Left cardiac atrium (tissue), 4 donors: ENCODE measurements around the gene AGPS. TPM values are rescaled to one million over a fixed set of nuclear protein-coding genes. Genes with fewer than 3 reads are reported as not detected.

Experiments used
- ATAC-seq, 2 donors: fragments of 200-7000 bp; cut with Tn5 transposase; one replicate each; pipeline ENCODE4 v1.9.1; 2020; ENCODE audit warnings: mild to moderate bottlenecking in 2 of 2, moderate library complexity in 2 of 2
- DNase-seq: peaks from one replicate; pipeline ENCODE4 v3.0.0-alpha.2; 2020
- intact Hi-C, 2 donors: fragments of 100-400 bp; cut with DNase I; formaldehyde crosslinking; loops; one replicate each; pipeline versions ENCODE4 v1.14.1 to v1.15.1; 2022 to 2023
- total RNA-seq, 2 donors: library from RNA; stranded (reverse); fragmentation: NEBNext Ultra II Directional; extraction: Animal tissue kit (Norgen Biotek cat#: 25700); gene quantifications; one replicate each; pipeline ENCODE4 v1.2.1, GENCODE V29; 2021
- donor health status: DM: no; HTN: yes; CAD: no.
- donor health status: DM: no; HTN: yes; CAD: no; lungs with severe emphysema.
- donor health status: DM: yes; HTN: yes; CAD: no.
- donor health status: Dilated cardiomyopathy.

AGPS gene
- total RNA-seq, 2 donors from 2014 or later: 25.9 to 27.4 TPM

- DNase-seq: no peak
These were observed 103.4 kb downstream of the AGPS start for GRCh38 chr2:177495945-177496344.

GRCh38 chr2:177496921-177497320 is 104.3 kb downstream of the AGPS start:
- no peak for DNase-seq
- intact Hi-C loops: loop anchor here in 1 of 2 donors (10.0 kb wide), 1 partner anchor 108 kb away; no protein-coding TSS in a partner anchor
- no peak for ATAC-seq

More at GRCh38 chr2:177495945-177496344, 103.4 kb downstream of the AGPS start:
- ATAC-seq: no peak
- intact Hi-C loops: loop anchor here in 1 of 2 donors (10.0 kb wide), 1 partner anchor 109 kb away; no protein-coding TSS in a partner anchor

GRCh38 chr2:177501186-177501585 is 108.6 kb downstream of the AGPS start:
- DNase-seq (no peak), ATAC-seq (no peak)
- intact Hi-C loops: no loop called here

GRCh38 chr2:177506505-177506904 is 113.9 kb downstream of the AGPS start:
- ATAC-seq (no peak), DNase-seq (no peak)
- intact Hi-C loops: no loop called here

- DNase-seq (no peak), ATAC-seq (no peak)
- intact Hi-C loops: no loop called here
These were observed 114.4 kb downstream of the AGPS start for GRCh38 chr2:177506998-177507397.

- intact Hi-C loops: no loop called here
- ATAC-seq (no peak), DNase-seq (no peak)
These were observed 124.4 kb downstream of the AGPS start for GRCh38 chr2:177516824-177517544.

- intact Hi-C loops: no loop called here
- ATAC-seq: no peak
These were observed 126.2 kb downstream of the AGPS start for GRCh38 chr2:177518754-177519153.

GRCh38 chr2:177519534-177520115 is 127.1 kb downstream of the AGPS start:
- intact Hi-C loops: no loop called here
- DNase-seq (no peak), ATAC-seq (no peak)

More at GRCh38 chr2:177518754-177519153, 126.2 kb downstream of the AGPS start:
- DNase-seq: no peak

- ATAC-seq (no peak), DNase-seq (no peak)
- intact Hi-C loops: no loop called here
These were observed 127.8 kb downstream of the AGPS start for GRCh38 chr2:177520324-177520723.

- no peak for ATAC-seq
- intact Hi-C loops: no loop called here
- no peak for DNase-seq
These were observed 131.2 kb downstream of the AGPS start for GRCh38 chr2:177523781-177524180.

GRCh38 chr2:177525351-177525924 is 132.9 kb downstream of the AGPS start:
- ATAC-seq (no peak), DNase-seq (no peak)
- intact Hi-C loops: no loop called here

GRCh38 chr2:177528351-177528933 is 135.9 kb downstream of the AGPS start:
- ATAC-seq (no peak), DNase-seq (no peak)
- intact Hi-C loops: no loop called here

- intact Hi-C loops: no loop called here
- no peak for DNase-seq
- ATAC-seq: no peak
These were observed 136.6 kb downstream of the AGPS start for GRCh38 chr2:177529166-177529565.

- no peak for DNase-seq
- no peak for ATAC-seq
- intact Hi-C loops: no loop called here
These were observed 138.0 kb downstream of the AGPS start for GRCh38 chr2:177530561-177530960.

GRCh38 chr2:177531706-177532105 is 139.1 kb downstream of the AGPS start:
- ATAC-seq: no peak
- DNase-seq: no peak
- intact Hi-C loops: no loop called here

GRCh38 chr2:177532567-177532966 is 140.0 kb downstream of the AGPS start:
- DNase-seq: no peak
- intact Hi-C loops: no loop called here
- no peak for ATAC-seq

GRCh38 chr2:177533253-177533652 is 140.7 kb downstream of the AGPS start:
- ATAC-seq (no peak), DNase-seq (no peak)
- intact Hi-C loops: no loop called here

- intact Hi-C loops: no loop called here
- DNase-seq: no peak
- no peak for ATAC-seq
These were observed 142.4 kb downstream of the AGPS start for GRCh38 chr2:177535000-177535399.

- ATAC-seq (no peak), DNase-seq (no peak)
- intact Hi-C loops: no loop called here
These were observed 143.5 kb downstream of the AGPS start for GRCh38 chr2:177535958-177536504.

GRCh38 chr2:177537213-177537612 is 144.6 kb downstream of the AGPS start:
- DNase-seq (no peak), ATAC-seq (no peak)
- intact Hi-C loops: no loop called here
